ENCODE data around the gene DNAJC21.

Gene DNAJC21

DNA sequence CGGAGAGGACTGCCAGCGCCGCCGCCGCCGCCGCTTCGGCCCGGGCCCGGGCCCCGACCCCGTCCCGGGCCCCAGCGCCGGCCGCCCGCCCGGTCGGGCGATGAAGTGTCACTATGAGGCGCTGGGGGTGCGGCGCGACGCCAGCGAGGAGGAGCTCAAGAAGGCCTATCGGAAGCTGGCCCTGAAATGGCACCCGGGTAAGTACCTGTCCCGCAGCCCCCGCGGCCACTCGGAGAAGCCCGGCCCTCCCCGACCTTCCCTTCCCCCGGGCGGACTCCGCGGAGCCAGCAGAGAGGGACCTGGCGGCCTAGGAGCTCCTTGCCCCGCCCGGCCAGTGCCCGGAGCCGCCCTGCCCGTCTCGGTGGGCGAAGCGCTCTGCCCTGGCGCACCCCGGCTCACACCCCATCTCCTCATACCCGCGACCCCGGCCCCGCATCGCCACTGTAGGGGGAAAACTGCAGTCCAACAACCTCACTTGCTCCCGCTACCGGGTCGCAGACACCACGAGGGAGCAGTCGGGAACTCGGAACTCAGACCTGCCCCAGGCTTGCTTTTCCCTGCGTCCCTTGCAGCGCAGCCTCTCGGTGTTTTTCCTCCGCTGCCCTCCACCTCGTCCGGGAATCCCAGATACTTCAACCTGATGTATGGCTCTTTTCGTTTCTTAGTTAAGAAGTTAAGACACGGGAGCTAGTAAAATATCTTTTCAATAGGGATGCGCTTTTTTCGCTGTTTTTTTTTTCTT lies 532 bp downstream of the DNAJC21 start:
- Histone ChIP-seq H3K36me3 (peaks cover 8% of the 10 kb centered on the region), H3K9me3 (no peaks in the 10 kb centered on the region), H3K27ac (peak overlapping the region; percentile 86), H3K4me1 (ENCODE audit: control insufficient read depth in 1 of 2, insufficient read depth in 1 of 2, low read depth in 1 of 2, low read length in 1 of 2) (peaks cover 20 to 21% of the 10 kb centered on the region in 2 experiments), H3K27me3 (no peaks in the 10 kb centered on the region), H3K4me3 (ENCODE audit: low read depth in 1 of 2, low read length in 1 of 2) (peak overlapping the region; percentile 75 to 88)
- no peak for TF ChIP-seq CTCF (IDR thresholded peaks at IDR 0.05)

GRCh38 chr5:34930462-34930844 lies 1.1 kb downstream of the DNAJC21 start:
- no peaks in the 10 kb centered on the region for H3K9me3 ChIP-seq
- H3K27ac ChIP-seq = peak overlapping the region; percentile 86
- TF ChIP-seq CTCF (IDR thresholded peaks at IDR 0.05) = no peak
- peaks cover 20 to 21% of the 10 kb centered on the region in 2 experiments for H3K4me1 ChIP-seq (ENCODE audit: control insufficient read depth in 1 of 2, insufficient read depth in 1 of 2, low read depth in 1 of 2, low read length in 1 of 2)
- H3K4me3 ChIP-seq (ENCODE audit: low read depth in 1 of 2, low read length in 1 of 2) = peak overlapping the region; percentile 75 to 88
- H3K36me3 ChIP-seq = peaks cover 7% of the 10 kb centered on the region
- no peaks in the 10 kb centered on the region for H3K27me3 ChIP-seq

- Histone ChIP-seq H3K27ac (no peak overlapping the region), H3K9me3 (no peaks in the 10 kb centered on the region), H3K4me1 (ENCODE audit: control insufficient read depth in 1 of 2, insufficient read depth in 1 of 2, low read depth in 1 of 2, low read length in 1 of 2) (peaks cover 20 to 21% of the 10 kb centered on the region in 2 experiments), H3K4me3 (ENCODE audit: low read depth in 1 of 2, low read length in 1 of 2) (peak overlapping the region; percentile 75 to 88), H3K36me3 (peaks cover 4% of the 10 kb centered on the region), H3K27me3 (no peaks in the 10 kb centered on the region)
- TF ChIP-seq CTCF (IDR thresholded peaks at IDR 0.05) = no peak
These were observed 1.5 kb downstream of the DNAJC21 start for GRCh38 chr5:34930870-34931269.

- H3K4me1 ChIP-seq (ENCODE audit: control insufficient read depth in 1 of 2, insufficient read depth in 1 of 2, low read depth in 1 of 2, low read length in 1 of 2) = peaks cover 20 to 21% of the 10 kb centered on the region in 2 experiments
- no peak overlapping the region for H3K27ac ChIP-seq
- peaks cover 21% of the 10 kb centered on the region for H3K36me3 ChIP-seq
- no peaks in the 10 kb centered on the region for H3K9me3 ChIP-seq
- no peaks in the 10 kb centered on the region for H3K27me3 ChIP-seq
- H3K4me3 ChIP-seq (ENCODE audit: low read depth in 1 of 2, low read length in 1 of 2) = no peak overlapping the region
- no peak for TF ChIP-seq CTCF (IDR thresholded peaks at IDR 0.05)
These were observed 3.6 kb downstream of the DNAJC21 start for GRCh38 chr5:34932947-34933346.

DNA sequence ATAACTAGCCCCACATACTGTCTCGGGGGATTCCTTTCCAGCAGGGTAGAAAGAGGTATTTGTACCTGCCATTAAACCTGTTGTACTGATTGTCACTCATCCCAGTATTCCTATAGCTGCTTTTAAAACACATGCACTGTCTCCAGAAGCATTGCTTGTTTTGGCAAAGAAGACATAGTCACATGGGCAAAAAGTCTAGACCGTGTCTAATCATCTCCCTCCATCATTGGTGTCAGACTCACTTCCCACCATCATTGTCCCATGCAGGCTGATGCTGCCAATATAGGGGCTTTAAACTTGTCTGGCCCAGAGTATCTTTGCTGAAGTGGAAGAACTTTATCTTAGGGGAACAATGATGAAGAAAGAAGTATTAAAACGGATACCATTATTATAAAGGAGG lies 12.6 kb downstream of the DNAJC21 start:
- Histone ChIP-seq H3K36me3 (peaks cover 56% of the 10 kb centered on the region), H3K4me1 (ENCODE audit: control insufficient read depth in 1 of 2, insufficient read depth in 1 of 2, low read depth in 1 of 2, low read length in 1 of 2) (no peaks in the 10 kb centered on the region), H3K27ac (no peak overlapping the region), H3K27me3 (no peaks in the 10 kb centered on the region), H3K9me3 (no peaks in the 10 kb centered on the region), H3K4me3 (ENCODE audit: low read depth in 1 of 2, low read length in 1 of 2) (no peak overlapping the region)
- TF ChIP-seq CTCF (IDR thresholded peaks at IDR 0.05) = no peak
